Stimulated activated CD4-positive, alpha-beta T cell treated with anti-CD3 and anti-CD28 coated beads, Interleukin-2, amount 100 ng/mL, for 48 hours (primary cell): ENCODE data around the gene SMURF2.
"Not testable (repeated sequence)": the region's sequence is repeated elsewhere in the genome, so short reads cannot be mapped to it uniquely, and the experiment has no call there.

Source experiments
- DNase-seq, 2 donors: peaks; one replicate each; pipeline ENCODE4 v3.0.0-alpha.2; 2020

SMURF2 gene

DNA sequence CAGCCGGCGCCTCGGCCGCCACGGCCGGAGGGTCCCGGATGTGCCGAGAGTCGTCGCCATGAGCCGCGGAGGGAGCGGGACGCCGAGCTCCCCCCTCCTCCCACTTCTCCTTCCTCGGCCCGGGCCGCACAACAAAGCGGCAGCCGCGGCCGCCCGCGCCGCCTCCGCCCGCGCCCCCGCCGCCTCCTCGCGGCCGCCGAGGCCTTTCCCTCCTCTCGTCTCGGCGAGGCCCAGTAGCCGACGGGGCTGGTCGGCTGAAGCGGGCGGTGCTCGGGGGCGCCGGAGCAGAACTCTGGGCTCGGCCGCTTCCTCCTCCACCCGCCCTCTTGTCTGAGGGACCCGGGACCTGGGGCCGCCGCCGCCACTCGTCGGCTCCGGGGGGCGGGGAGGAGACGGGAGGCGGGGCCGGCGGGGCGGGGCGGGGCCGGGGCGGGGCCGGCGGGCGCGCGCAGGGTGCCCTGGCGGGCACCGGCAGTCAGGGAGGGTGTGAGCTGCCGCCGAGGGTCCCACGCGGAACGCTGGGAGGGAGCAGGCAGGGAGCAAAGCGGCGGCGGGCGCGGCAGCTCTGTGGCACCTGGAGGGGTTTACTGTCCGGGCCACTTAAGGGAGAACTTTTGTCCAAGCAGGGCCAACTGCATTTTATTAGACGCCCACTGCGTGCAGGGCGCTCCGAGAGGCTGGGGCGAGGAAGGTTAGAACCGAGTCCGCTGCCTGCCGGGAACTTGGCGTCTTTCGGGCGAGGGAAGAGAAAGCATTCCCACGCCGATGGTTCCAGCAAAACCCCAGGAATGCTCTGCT lies at the start of gene SMURF2:
TSS of gene SMURF2 (minus strand) at position 332 of the 798 bp plus-strand sequence. CDS start 427 bp downstream, outside the sequence.
- peak; percentile 57 to 68 for DNase-seq

DNA sequence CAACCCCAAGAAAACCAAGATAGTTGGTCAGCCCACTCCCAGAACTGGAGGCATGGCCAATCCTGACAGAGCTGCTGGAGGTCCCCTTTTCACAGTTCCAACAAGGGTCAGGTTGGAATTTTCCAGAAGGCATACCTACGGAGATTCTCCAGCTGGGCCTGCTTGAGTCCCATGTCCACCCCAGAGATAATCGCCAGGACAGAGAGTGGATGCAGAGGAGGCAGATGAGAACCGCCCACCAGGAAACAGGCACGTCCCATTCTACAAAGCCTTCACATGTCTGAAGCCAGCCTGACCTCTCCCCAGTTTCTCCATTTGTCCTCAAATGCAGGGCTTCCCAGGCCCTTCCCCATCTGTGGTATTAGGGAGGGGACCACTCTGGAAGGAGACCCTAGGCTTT lies 47.4 kb upstream of the SMURF2 start:
- no peak for DNase-seq

DNA sequence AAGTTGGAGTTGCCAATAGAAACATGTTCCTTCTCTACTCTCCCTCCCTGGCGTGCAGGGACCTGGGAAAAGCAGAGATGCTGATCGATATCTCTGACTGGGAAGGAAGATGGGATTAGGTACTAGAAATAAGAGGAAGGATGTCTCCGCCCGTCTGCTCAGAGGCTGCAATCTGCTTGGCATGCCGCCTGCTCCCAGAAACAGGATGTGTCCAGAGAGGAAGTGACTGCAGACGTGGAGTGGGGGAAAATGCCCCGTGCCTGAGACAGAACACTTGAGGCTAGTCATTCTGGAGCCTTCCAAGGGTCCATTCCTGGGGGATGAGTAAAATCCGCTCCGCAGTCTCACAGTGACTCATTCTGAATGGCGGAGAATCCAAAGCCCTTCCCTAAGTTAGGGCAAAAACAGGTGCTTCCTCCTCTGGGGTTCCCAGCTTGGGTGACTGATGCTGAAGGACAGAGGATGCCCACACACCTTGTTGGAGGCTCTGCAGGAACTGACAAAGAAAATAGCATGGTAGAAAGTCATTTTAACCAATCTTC lies 45.0 kb upstream of the SMURF2 start:
- DNase-seq, result no peak

DNA sequence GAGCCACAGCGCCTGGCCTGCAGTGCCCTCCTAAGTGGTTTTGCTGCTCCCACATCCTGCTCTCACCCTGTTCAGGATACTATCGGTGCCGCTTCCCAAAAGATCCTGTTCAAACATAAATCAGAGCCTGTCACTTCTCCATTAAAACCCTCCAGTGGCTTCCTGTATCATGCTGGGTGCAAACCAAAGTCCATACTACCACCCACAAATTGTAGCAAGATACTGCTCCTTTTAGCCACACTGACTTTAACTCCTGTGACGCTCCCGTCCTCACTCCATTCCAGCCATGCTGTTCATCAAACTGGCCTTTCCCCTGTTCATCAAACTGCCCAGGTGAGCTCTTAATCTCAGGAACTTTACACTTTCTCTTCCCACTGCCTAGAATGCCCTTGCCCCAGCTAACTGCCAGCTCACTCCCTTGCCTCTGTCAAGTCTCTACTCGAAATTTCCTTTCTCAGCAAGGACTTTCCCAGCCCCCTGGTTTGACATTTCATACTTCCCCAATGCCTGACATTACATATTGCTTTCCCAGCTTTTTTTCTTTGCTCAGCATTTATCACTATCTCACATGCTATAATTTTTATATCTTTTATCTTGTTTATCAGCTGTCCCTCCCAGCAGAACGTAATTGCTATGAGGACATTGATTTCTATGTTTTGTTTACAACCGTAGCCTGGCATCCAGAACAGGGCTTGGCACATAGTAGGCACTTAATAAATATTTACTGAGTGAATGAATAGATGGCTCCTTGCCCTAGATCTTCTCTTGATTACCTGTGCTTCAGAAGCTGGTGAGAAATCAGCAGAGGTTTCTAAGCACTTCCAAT lies 44.3 kb upstream of the SMURF2 start:
- DNase-seq, result no peak

DNA sequence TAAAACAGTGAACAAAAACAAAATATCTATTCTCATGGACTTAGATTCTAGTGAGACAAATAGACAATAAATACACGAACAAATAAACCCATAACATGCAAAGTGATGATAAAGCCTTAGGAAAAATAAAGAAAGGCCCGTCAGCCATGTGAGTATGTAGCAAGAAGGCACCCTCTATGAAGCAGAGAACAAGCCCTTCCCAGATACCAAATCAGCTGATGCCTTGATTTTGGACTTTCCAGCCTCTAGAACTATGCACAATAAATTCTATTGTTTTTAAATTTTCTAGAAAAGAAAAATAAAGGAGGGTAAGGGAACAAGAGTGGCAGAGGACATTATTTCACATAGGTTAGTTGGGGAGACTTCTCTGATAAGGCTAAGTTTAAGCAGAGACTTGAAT lies 40.7 kb upstream of the SMURF2 start:
- no peak for DNase-seq

DNA sequence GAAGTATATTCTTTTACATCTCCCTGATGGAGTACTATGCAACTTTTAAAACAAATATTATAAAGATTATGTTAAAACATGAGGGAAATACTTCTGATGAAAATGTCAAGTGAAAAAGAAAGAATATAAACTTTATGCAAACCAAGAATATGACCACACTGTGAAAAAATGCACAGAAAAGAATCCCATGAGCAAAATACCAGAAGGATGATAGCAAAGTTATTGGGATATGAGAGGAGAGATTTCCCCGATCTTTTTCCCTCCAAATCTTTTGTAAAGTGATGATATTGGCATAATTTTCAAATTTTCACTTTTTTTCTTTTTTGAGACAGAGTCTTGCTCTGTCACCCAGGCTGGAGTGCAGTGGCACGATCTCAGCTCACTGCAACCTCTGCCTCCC lies 36.6 kb upstream of the SMURF2 start:
- no peak for DNase-seq

DNA sequence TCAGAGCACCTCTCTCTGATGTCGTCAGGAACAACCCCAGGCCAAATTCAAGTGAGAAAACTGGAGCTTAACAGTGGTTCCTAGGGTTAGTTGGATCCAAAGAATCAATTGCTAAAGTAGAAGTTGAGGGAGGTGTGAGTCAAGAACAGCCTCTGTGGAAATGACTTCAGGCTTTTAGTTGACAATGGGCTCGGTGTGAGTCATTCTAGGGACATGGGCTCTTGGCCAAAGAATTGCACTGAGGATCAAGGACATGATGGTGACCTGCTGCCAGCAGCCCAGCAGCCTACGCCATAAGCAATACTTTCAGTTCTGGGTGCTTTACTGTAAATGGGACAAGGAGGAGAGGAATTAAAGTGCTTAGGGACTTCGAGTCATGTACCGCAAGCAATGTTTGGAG lies 32.1 kb upstream of the SMURF2 start:
- no peak for DNase-seq

DNA sequence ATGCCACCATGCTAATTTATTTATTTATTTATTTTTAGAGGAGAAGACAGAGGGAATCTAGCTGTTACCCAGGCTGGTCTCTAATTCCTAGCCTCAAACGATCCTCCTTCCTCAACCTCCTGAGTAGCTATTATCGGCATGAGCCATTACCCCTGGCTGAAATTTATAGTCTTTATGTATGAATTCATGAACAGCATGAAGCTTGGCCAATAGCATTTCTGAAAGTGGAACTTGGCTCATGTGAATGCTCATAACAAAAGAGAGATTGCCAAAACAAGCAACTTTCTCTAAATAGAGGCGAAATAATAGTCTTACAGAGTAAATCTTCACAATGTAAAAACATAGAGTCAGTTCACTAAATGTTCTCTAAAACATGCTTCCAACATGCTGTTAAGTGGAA lies 30.1 kb upstream of the SMURF2 start:
- no peak for DNase-seq

DNA sequence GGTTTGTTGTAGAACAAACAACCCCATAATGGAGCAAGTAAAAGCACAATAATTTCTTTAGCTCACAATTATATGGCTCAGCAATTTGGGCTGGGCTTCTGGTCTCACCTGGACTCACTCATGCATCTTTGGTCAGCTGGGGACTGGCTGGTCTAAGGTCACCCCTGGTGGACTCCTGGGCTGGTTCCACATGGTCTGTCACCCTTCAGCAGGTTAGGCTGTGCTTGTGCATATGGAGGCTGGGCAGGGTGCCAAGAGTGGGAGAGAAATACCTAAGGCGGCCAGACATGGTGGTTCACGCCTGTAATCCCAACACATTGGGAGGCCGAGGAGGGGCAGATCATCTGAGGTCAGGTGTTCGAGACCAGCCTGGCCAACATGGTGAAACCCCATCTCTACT lies 27.0 kb upstream of the SMURF2 start:
- DNase-seq, result no peak

DNA sequence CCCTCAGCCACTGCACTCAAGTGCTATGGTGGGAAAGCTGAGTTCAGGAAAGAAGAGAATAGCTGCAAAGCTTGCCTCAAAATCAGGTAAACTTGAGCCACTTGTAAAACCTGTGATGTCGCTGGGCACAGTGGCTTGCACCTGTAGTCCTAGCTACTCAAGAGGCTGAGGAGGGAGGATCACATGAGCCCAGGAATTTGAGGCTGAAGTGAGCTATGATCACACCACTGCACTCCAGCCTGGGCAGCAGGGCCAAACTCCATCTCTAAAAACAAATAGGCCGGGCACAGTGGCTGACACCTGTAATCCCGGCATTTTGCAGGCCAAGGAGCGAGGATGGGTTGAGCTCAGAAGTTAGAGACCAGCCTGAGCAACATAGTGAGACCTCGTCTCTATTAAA lies 26.4 kb upstream of the SMURF2 start:
- no peak for DNase-seq

DNA sequence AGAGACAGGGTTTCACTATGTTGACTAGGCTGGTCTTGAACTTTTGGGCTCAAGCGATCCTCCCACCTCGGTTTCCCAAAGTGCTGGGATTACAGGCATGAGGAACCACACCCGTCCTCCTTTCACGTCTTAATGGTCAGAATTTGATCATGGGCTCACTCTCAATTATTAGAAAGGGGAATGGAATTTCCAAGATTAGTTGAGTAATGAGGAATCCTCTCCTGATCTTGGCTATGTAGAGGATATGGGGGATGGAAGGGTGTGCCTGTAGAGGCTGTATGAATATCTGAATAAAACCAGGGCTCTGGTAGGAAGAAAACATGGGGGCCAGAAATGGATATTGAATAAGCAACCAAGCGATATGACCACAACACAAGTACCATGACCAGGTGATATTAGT lies 25.9 kb upstream of the SMURF2 start:
- DNase-seq, result no peak

DNA sequence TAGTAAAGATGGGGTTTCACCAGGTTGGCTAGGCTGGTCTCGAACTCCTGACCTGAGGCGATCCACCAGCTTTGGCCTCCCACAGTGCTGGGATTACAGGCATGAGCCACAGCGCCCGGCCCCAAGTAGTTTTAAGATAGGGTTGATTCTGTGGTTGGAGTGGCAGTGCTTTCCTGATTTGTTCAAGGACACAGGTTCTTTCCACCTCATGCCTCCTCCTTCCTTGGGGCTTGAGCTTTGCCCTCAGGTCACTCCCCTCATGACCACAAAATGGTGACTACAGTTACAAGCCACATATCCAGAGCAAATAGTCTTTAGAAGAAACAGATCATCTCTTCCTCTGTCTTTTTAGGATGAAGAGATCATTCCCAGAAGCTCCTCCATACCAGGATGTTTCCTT lies 25.3 kb upstream of the SMURF2 start:
- DNase-seq, result no peak

DNA sequence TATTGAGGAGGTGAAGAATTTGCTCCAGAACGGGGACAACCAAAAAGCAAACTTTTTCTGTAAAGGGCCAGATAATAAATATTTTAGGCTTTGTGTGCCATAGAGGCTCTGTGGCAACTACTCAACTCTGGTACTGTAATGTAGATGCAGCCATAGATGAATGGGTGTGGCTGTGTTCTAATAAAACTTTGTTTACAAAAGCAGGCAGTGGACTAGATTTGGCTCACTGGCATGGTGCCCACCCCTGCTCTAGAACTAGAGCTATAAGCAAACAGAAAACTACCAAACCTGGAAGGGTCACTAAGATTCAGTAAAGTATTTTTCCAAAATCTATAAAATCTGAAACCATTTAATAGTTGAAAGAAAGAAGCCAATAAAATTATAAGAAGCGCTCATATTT lies 24.6 kb upstream of the SMURF2 start:
- no peak for DNase-seq

DNA sequence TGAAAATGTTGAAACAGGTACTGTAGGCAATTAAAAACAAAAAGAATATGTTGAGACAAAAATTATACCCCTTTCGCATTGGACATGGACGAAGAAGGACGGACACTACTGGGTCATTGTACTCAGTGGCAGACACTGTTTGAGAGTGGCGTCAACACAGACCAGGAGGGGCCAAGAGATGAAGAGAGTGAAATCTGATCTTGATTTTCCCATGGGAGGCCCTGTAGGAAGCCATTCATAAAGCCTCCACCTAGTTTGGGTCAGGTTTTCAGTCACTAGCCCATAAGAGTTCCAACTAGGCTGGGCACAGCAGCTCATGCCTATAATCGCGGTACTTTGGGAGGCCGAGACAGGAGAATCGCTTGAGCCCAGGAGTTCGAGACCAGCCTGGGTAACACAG lies 23.6 kb upstream of the SMURF2 start:
- no peak for DNase-seq

DNA sequence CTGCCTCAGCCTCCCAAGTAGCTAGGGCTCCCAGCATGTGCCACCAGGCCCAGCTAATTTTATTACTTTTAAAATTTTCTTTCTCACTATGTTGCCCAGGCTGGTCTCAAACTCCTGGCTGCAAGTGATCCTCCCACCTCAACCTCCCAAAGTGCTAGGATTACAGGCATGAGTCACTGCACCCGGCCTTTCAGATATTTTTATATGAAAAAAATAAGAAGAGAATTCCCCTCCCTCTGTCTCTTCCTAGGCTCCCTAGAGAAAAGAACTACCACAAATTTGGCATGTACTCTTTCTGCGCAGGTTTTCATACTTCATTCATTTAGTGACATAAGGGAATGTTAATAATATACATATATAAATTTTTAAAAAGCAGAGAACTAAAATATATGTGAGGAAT lies 21.7 kb upstream of the SMURF2 start:
- no peak for DNase-seq

DNA sequence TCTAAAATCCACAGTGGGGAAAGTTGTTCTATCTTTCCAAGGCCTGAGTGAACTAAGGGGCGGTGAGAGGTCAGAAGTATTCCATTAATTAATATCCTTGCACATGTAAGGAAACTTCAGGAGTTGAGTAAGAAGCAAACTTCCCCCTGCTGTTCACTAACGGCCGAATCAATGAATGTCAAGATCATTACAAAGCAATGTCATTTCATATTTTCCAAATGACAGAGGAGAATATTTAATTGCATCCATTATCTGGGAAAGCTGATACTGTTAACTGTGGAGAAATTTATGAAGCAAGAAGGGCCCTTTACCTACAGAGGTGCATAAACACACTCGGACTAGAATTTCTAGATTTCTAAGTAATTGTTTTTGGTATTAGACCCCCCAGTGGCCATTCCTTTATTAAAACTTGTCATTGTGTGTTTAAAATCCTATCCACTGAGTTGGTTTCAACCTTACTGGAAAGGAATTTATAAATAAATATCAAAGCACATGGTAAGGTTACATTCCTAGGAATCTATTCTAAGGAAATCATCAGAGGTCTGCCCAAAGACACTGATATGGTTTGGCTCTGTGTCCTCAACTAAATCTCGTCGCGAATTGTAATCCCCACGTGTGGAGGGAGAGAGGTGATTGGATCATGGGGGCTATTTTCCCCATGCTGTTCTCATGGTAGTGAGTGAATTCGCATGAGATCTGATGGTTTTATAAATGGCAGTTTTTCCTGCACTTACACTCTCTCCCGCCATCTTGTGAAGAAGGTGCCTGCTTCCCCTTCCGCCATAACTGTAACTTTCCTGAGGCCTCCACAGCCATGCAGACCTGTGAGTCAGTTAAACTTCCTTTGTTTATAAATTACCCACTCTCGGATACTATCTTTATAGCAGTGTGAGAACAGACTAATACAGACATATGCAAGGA lies 20.4 kb upstream of the SMURF2 start:
- DNase-seq, result no peak

DNA sequence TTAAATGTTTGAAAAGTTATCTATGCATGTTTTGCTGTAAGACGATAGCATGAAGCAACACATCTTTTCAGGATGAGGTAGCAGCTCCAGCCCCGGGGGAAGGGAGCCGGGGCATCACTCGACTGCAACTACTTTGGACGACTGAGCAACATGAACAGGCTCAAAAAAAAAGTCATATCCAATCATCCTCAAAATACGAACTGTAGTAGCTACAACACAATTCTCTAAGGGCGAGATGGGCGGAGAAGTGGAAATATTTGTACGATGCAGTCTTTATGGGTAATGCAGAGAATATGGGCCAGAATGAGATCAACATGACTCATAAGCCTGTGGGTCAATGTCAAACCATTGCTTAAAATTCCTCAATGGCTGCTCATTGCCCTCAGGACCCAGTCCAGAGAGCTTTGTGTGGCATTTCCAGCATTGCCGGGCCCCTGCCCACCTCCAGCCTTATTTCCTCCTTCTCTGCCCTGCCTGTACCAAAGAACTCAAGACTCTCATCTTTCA lies 17.7 kb upstream of the SMURF2 start:
- no peak for DNase-seq

DNA sequence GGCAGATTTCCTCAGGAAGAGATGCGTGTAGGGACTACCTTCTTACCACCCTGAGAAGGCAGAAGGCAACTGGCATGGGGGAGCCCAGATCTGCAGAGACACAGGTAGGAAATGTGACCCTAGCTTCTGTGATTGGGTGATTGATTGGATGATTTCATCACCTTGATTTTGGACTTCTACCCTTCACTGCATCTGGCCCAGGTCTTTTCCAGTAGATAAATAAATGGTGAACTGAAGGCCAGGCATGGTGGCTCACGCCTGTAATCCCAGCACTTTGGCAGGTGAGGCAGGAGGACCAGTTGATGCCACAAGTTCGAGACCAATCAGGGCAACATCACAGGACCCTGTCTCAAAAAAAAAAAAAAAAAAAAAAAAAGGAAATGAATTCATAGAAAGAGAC lies 14.7 kb upstream of the SMURF2 start:
- DNase-seq, result no peak

DNA sequence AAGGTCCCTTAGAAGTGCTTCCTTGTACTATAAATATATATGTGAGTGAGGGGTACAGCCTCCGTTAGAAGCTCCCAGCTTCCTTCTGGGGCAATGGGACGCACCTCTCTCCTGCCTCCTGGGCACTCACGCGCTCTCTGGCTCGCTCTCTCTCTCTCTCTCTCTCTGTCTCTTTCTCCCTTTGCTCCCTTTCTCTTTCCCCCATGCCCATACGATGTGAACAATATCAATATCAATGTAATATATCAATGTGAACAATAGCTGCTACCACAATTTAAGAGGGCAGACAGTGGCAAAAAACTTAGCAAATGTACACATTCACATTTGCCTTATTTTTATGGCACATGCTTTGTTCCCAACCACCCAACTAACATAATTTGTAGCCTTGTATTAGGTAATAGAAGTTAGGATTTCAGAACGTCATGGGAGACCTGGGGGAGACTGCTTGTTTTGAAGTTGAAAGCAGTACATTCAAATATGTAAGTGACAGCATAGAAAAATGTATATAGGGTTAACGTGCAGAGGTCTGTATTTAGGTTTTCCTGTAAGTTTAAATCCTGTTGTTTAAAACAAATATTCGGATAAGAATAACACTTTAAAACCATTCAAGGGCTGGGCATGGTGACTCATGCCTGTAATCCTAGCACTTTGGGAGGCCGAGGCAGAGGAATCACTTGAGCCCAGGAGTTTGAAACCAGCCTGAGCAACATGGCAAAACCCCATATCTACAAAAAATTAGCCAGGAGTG lies 8.9 kb upstream of the SMURF2 start:
- not testable (repeated sequence) for DNase-seq

DNA sequence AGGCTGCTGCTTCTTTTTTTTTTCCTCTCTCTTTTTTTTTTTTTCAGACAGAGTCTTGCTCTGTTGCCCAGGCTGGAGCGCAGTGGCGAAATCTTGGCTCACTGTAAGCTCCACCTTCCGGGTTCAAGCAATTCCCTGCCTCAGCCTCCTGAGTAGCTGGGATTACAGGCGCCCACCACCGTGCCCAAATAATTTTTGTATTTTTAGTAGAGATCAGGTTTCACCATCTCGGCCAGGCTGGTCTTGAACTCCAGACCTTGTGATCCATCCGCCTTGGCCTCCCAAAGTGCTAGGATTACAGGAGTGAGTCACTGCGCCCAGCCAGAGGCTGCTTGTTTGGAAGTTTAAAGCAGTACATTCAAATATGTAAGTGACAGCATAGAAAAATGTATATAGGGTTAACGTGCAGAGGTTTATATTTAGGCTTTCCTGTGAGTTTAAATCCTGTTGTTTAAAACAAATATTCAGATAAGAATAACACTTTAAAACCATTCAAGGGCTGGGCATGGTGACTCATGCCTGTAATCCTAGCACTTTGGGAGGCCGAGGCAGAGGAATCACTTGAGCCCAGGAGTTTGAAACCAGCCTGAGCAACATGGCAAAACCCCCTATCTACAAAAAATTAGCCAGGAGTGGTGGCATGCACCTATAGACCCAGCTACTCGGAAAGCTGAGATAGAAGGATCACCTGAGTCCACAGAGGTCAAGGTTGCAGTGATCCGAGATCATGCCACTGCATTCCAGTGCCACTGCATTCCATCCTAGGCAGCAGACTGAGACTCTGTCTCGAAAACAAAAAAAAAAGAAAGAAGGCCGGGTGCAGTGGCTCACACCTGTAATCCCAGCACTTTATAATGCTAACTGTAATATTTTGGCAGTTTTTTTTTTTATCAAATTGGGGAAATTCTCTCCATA lies 6.0 kb upstream of the SMURF2 start:
- DNase-seq, result not testable (repeated sequence)
